Liver (tissue), 9 donors: Measurements from ENCODE around the gene VPS35L. TPM values are rescaled to one million over a fixed set of nuclear protein-coding genes. Genes with fewer than 3 reads are reported as not detected.

Source experiments
- DNase-seq: peaks from one replicate; pipeline ENCODE4 v3.0.0-alpha.2; 2017; ENCODE audit warnings: low spot score
- H3K27ac ChIP-seq, 2 donors: one replicate each; pipeline ENCODE4 v1.7.0; 2013; ENCODE audit warnings: inconsistent platforms in 2 of 2, low read length in 2 of 2, control low read depth in 1 of 2, low read depth in 1 of 2, mild to moderate bottlenecking in 1 of 2
- H3K27me3 ChIP-seq, 4 donors: one replicate each; pipeline versions ENCODE4 v1.6.1 to v1.7.0; 2013; ENCODE audit warnings: low read length in 3 of 4, inconsistent platforms in 1 of 4, mild to moderate bottlenecking in 1 of 4, moderate library complexity in 1 of 4; ENCODE audit not compliant: control insufficient read depth in 4 of 4, insufficient read depth in 4 of 4
- H3K36me3 ChIP-seq, 4 donors: one replicate each; pipeline versions ENCODE4 v1.6.1 to v1.7.0; 2013; ENCODE audit warnings: low read length in 3 of 4, mild to moderate bottlenecking in 3 of 4, low read depth in 1 of 4, moderate library complexity in 1 of 4; ENCODE audit not compliant: control insufficient read depth in 4 of 4, insufficient read depth in 3 of 4
- H3K4me1 ChIP-seq, 4 donors: one replicate each; pipeline versions ENCODE4 v1.6.1 to v1.7.0; 2013; ENCODE audit warnings: low read length in 3 of 4, mild to moderate bottlenecking in 3 of 4, moderate library complexity in 1 of 4; ENCODE audit not compliant: control insufficient read depth in 4 of 4, insufficient read depth in 4 of 4
- H3K4me3 ChIP-seq, 3 donors: one replicate each; pipeline versions ENCODE4 v1.6.1 to v1.7.0; 2013; ENCODE audit warnings: low read length in 3 of 3, control low read depth in 1 of 3, low read depth in 1 of 3, mild to moderate bottlenecking in 1 of 3
- H3K9ac ChIP-seq, 2 donors: one replicate each; pipeline ENCODE4 v1.7.0; 2013; ENCODE audit warnings: low read length in 2 of 2, mild to moderate bottlenecking in 2 of 2, moderate library complexity in 2 of 2, control low read depth in 1 of 2, low read depth in 1 of 2
- H3K9me3 ChIP-seq, 4 donors: one replicate each; pipeline versions ENCODE4 v1.6.1 to v1.7.0; 2013; ENCODE audit warnings: low read length in 3 of 4; ENCODE audit not compliant: control insufficient read depth in 4 of 4
- ATF3 ChIP-seq: IDR thresholded peaks from 2 replicates; pipeline ENCODE4 v1.6.1; 2016; ENCODE audit warnings: antibody characterized with exemption
- EGR1 ChIP-seq, 2 donors: IDR thresholded peaks; 2 replicates each; pipeline ENCODE4 v1.6.1; 2016 to 2018; ENCODE audit warnings: antibody characterized with exemption in 2 of 2, low read depth in 2 of 2
- FOXA1 ChIP-seq: IDR thresholded peaks from 2 replicates; pipeline ENCODE4 v1.6.1; 2016; ENCODE audit warnings: antibody characterized with exemption
- HNF4A ChIP-seq, 2 donors: conservative IDR thresholded peaks; 2 replicates each; pipeline ENCODE4 v1.6.1; 2016; ENCODE audit warnings: antibody characterized with exemption in 2 of 2, mild to moderate bottlenecking in 2 of 2
- JUND ChIP-seq, 2 donors: IDR thresholded peaks; 2 replicates each; pipeline ENCODE4 v1.6.1; 2016; ENCODE audit warnings: antibody characterized with exemption in 2 of 2
- MAX ChIP-seq: IDR thresholded peaks from 2 replicates; pipeline ENCODE4 v1.6.1; 2016; ENCODE audit warnings: antibody characterized with exemption
- NR2F2 ChIP-seq: IDR thresholded peaks from 2 replicates; pipeline ENCODE4 v1.6.1; 2016; ENCODE audit warnings: antibody characterized with exemption
- RAD21 ChIP-seq, 2 donors: IDR thresholded peaks; 2 replicates each; pipeline ENCODE4 v1.6.1; 2016; ENCODE audit warnings: antibody characterized with exemption in 2 of 2, mild to moderate bottlenecking in 2 of 2
- RXRA ChIP-seq, 2 donors: IDR thresholded peaks; 2 replicates each; pipeline ENCODE4 v1.6.1; 2017 to 2018; ENCODE audit warnings: antibody characterized with exemption in 2 of 2, mild to moderate bottlenecking in 1 of 2
- TAF1 ChIP-seq: conservative IDR thresholded peaks from 2 replicates; pipeline ENCODE4 v1.6.1; 2016; ENCODE audit warnings: antibody characterized with exemption, mild to moderate bottlenecking
- YY1 ChIP-seq: IDR thresholded peaks from 2 replicates; pipeline ENCODE4 v1.6.1; 2016; ENCODE audit warnings: antibody characterized with exemption, mild to moderate bottlenecking
- WGBS: extraction: QIAGEN DNeasy Blood & Tissue Kit; methylation state at CpG from one replicate; pipeline ENCODE4 v1.1.7; 2013; 5-methylcytosine and 5-hydroxymethylcytosine counted together
- polyA plus RNA-seq, 2 donors: library from polyadenylated mRNA; stranded (reverse) in 1 of 2; unstranded in 1 of 2; fragments of 200-250 nt in 1 of 2; fragments of >200 nt in 1 of 2; fragmentation: Nextera tagmentation in 1 of 2; extraction: Ambion mirVana in 1 of 2; gene quantifications; one replicate each; pipeline versions ENCODE4 v1.2.1 to v1.2.3, GENCODE V29; 2013 to 2015
- total RNA-seq, 2 donors: library from RNA; depleted of rRNA; stranded (reverse); fragments of >200 nt; gene quantifications; one replicate each; pipeline ENCODE4 v1.2.3, GENCODE V29; 2014
- TF ChIP-seq, protein P1 (sequence below): fragments of 150-350 bp; IDR thresholded peaks from 2 replicates; pipeline ENCODE4 v1.5.1; 2017; ENCODE audit warnings: improper control_type of control experiment, low read depth, low read length; ENCODE audit not compliant: missing input control
- TF ChIP-seq, protein P2 (sequence below): IDR thresholded peaks from 2 replicates; pipeline ENCODE4 v1.6.1; 2016; ENCODE audit warnings: antibody characterized with exemption, mild to moderate bottlenecking
- TF ChIP-seq, protein P3 (sequence below): IDR thresholded peaks from 2 replicates; pipeline ENCODE4 v1.6.1; 2016; ENCODE audit warnings: antibody characterized with exemption
- donor health status: healthy.
- donor health status: healthy.
- donor health status: healthy.
- donor health status: healthy.
- donor health status: healthy.

Gene VPS35L
- total and polyA plus RNA-seq, 4 donors: 10.5 to 18.2 (median 15.1) TPM

DNA sequence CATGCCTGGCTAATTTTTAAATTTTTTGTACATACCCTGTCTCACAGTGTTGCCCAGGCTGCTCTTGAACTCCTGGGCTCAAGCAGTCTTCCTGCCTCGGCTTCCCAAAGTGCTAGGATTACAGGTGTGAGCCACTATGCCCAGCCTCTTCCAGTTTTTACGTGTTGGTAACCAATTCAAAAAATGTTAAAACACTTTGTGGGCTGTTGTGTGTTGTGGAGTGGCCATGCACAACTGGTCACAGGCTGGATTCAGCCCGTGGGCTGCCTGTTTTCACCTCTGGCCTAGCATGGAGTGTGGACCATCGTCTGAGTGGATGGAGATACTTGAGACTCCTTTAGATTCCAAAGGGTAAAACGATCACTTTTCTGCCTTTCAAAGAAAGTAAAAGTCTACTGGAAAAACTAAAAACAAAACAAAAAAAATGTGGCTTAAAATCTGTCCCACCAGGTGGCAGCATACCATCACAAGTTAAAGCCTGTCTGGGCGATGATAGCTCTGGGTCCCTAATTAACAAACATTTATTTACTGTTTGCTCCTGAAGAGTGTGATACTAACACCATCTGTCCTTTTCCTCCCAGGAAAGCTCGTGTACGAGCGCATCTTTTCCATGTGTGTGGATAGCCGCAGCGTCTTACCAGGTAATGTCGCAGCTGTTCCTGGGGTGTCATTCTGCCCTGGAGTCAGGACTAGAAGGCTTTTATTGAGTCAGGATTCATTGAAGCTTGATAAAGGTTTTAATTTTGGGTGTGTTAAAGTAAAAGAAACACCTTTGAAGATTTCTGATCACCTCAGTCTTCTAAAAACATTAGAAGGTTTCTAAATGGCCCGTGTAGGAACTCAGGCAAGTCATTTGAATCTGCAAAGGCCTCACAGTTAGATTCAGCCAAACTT, 45.8 kb downstream of the VPS35L start:
- H3K27ac ChIP-seq: no peak overlapping the region
- H3K27me3 ChIP-seq: no peaks in the 10 kb centered on the region
- H3K36me3 ChIP-seq: peaks cover 0 to 17% (median 8%) of the 10 kb centered on the region in 4 donors
- no peak overlapping the region for H3K9ac ChIP-seq
- no peaks in the 10 kb centered on the region for H3K9me3 ChIP-seq
- DNase-seq: no peak
- TF ChIP-seq, protein P1, sequence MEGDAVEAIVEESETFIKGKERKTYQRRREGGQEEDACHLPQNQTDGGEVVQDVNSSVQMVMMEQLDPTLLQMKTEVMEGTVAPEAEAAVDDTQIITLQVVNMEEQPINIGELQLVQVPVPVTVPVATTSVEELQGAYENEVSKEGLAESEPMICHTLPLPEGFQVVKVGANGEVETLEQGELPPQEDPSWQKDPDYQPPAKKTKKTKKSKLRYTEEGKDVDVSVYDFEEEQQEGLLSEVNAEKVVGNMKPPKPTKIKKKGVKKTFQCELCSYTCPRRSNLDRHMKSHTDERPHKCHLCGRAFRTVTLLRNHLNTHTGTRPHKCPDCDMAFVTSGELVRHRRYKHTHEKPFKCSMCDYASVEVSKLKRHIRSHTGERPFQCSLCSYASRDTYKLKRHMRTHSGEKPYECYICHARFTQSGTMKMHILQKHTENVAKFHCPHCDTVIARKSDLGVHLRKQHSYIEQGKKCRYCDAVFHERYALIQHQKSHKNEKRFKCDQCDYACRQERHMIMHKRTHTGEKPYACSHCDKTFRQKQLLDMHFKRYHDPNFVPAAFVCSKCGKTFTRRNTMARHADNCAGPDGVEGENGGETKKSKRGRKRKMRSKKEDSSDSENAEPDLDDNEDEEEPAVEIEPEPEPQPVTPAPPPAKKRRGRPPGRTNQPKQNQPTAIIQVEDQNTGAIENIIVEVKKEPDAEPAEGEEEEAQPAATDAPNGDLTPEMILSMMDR: peak; percentile 49
- TF ChIP-seq RAD21 (IDR thresholded peaks at IDR 0.05) (peak; percentile 82 to 84), EGR1 (IDR thresholded peaks at IDR 0.05; ENCODE audit: low read depth in 2 of 2) (no peak)
- WGBS: 71% methylated on average over 13 of the region's 13 CpGs
- H3K4me1 ChIP-seq: no peaks in the 10 kb centered on the region
- no peak overlapping the region for H3K4me3 ChIP-seq

DNA sequence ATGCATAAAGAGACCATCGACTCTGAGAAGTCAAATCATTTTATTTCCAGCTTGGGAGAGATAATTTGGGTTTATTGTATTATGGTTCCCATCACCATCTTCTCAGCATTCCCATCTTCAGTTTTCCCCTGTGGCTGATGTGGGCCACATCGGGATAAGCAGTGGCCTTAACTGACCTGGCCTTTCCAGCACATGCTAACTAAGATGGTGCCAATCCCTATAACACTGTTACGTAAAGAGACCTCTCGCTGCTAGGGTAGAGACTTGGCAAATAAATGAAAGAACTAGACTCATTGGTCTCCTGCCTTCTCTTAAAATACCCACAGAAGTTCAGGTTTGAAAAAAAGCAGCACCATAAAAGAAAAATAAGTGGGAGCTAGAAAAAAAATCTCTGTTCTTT, 49.4 kb downstream of the VPS35L start:
- no peak for TF ChIP-seq FOXA1
- TF ChIP-seq ATF3: no peak
- TF ChIP-seq YY1: no peak
- TF ChIP-seq JUND (IDR thresholded peaks at IDR 0.05): no peak
- no peak for TF ChIP-seq RAD21 (IDR thresholded peaks at IDR 0.05)
- TF ChIP-seq TAF1: no peak
- TF ChIP-seq, protein P1: no peak
- TF ChIP-seq RXRA (IDR thresholded peaks at IDR 0.05): no peak
- TF ChIP-seq HNF4A (conservative IDR thresholded peaks at IDR 0.05): no peak
- TF ChIP-seq, protein P2, sequence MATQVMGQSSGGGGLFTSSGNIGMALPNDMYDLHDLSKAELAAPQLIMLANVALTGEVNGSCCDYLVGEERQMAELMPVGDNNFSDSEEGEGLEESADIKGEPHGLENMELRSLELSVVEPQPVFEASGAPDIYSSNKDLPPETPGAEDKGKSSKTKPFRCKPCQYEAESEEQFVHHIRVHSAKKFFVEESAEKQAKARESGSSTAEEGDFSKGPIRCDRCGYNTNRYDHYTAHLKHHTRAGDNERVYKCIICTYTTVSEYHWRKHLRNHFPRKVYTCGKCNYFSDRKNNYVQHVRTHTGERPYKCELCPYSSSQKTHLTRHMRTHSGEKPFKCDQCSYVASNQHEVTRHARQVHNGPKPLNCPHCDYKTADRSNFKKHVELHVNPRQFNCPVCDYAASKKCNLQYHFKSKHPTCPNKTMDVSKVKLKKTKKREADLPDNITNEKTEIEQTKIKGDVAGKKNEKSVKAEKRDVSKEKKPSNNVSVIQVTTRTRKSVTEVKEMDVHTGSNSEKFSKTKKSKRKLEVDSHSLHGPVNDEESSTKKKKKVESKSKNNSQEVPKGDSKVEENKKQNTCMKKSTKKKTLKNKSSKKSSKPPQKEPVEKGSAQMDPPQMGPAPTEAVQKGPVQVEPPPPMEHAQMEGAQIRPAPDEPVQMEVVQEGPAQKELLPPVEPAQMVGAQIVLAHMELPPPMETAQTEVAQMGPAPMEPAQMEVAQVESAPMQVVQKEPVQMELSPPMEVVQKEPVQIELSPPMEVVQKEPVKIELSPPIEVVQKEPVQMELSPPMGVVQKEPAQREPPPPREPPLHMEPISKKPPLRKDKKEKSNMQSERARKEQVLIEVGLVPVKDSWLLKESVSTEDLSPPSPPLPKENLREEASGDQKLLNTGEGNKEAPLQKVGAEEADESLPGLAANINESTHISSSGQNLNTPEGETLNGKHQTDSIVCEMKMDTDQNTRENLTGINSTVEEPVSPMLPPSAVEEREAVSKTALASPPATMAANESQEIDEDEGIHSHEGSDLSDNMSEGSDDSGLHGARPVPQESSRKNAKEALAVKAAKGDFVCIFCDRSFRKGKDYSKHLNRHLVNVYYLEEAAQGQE: no peak
- TF ChIP-seq MAX: no peak
- TF ChIP-seq, protein P3, sequence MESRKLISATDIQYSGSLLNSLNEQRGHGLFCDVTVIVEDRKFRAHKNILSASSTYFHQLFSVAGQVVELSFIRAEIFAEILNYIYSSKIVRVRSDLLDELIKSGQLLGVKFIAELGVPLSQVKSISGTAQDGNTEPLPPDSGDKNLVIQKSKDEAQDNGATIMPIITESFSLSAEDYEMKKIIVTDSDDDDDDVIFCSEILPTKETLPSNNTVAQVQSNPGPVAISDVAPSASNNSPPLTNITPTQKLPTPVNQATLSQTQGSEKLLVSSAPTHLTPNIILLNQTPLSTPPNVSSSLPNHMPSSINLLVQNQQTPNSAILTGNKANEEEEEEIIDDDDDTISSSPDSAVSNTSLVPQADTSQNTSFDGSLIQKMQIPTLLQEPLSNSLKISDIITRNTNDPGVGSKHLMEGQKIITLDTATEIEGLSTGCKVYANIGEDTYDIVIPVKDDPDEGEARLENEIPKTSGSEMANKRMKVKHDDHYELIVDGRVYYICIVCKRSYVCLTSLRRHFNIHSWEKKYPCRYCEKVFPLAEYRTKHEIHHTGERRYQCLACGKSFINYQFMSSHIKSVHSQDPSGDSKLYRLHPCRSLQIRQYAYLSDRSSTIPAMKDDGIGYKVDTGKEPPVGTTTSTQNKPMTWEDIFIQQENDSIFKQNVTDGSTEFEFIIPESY: no peak
- TF ChIP-seq NR2F2: no peak
- peaks cover 2 to 24% (median 15%) of the 10 kb centered on the region in 4 donors for H3K36me3 ChIP-seq
- WGBS: 94% methylated on average over 4 of the region's 4 CpGs

More for the DNA sequence above, 49.4 kb downstream of the VPS35L start:
- no peak for DNase-seq
- no peaks in the 10 kb centered on the region for H3K27me3 ChIP-seq
- H3K9me3 ChIP-seq: no peaks in the 10 kb centered on the region
- no peaks in the 10 kb centered on the region for H3K4me1 ChIP-seq
- no peak overlapping the region for H3K9ac ChIP-seq
- H3K27ac ChIP-seq: no peak overlapping the region
- H3K4me3 ChIP-seq: no peak overlapping the region
